ENCODE results near the gene EIF2D. TPM values are rescaled to one million over a fixed set of nuclear protein-coding genes. Genes with fewer than 3 reads are reported as not detected.

The EIF2D gene
- total and polyA plus RNA-seq, 8 donors = 37.5 to 110 (median 90.7) TPM

DNA sequence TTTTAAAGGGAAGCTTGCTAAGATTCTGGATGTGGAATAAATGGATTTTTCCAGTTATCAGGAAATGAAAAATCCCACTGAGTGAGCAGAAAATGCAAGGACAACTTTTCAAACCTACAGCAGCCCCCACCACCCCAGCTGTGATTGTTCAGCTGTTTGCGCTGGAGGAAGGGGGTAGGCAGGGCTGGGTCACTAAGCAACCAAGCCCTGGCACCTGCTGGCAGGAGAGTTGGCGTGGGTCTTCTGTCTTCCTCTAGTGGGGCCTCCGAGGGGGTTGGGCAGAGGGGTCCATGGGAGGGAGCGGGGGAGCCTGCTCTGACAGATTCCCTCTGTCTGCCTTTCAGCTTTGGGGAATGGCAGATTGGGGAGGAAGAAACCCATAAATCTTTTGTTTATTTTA is 45.3 kb downstream of the EIF2D start:
- no peaks in the 10 kb centered on the region for H3K27me3 ChIP-seq
- intact Hi-C loops (cut with DNase I) = no loop called here
- H3K4me1 ChIP-seq = peaks cover 0 to 92% of the 10 kb centered on the region in 2 donors
- TF ChIP-seq, protein P1, sequence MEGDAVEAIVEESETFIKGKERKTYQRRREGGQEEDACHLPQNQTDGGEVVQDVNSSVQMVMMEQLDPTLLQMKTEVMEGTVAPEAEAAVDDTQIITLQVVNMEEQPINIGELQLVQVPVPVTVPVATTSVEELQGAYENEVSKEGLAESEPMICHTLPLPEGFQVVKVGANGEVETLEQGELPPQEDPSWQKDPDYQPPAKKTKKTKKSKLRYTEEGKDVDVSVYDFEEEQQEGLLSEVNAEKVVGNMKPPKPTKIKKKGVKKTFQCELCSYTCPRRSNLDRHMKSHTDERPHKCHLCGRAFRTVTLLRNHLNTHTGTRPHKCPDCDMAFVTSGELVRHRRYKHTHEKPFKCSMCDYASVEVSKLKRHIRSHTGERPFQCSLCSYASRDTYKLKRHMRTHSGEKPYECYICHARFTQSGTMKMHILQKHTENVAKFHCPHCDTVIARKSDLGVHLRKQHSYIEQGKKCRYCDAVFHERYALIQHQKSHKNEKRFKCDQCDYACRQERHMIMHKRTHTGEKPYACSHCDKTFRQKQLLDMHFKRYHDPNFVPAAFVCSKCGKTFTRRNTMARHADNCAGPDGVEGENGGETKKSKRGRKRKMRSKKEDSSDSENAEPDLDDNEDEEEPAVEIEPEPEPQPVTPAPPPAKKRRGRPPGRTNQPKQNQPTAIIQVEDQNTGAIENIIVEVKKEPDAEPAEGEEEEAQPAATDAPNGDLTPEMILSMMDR (IDR thresholded peaks at IDR 0.05) = no peak
- ATAC-seq = no peak
- no peak overlapping the region for H3K27ac ChIP-seq
- DNase-seq = no peak
- H3K4me3 ChIP-seq = no peak overlapping the region
- H3K36me3 ChIP-seq = peaks cover 0 to 13% of the 10 kb centered on the region in 2 donors
- no peaks in the 10 kb centered on the region for H3K9me3 ChIP-seq

- Histone ChIP-seq H3K4me1 (peaks cover 0 to 99% of the 10 kb centered on the region in 2 donors), H3K27ac (peak overlapping the region in 1 of 2 donors; percentile 50), H3K4me3 (no peak overlapping the region), H3K9me3 (no peaks in the 10 kb centered on the region), H3K36me3 (peaks cover 0 to 19% of the 10 kb centered on the region in 2 donors), H3K27me3 (no peaks in the 10 kb centered on the region)
- intact Hi-C loops (cut with DNase I) = no loop called here
- TF ChIP-seq, protein P1 (IDR thresholded peaks at IDR 0.05) = no peak
- no peak for DNase-seq
- ATAC-seq = no peak
These were observed 46.3 kb downstream of the EIF2D start for GRCh38 chr1:206565995-206566394.

GRCh38 chr1:206563367-206564207 is 48.7 kb downstream of the EIF2D start:
- Histone ChIP-seq H3K4me3 (no peak overlapping the region), H3K4me1 (peaks cover 10 to 98% of the 10 kb centered on the region in 2 donors), H3K27ac (peak overlapping the region in 1 of 2 donors; percentile 52), H3K9me3 (no peaks in the 10 kb centered on the region), H3K27me3 (no peaks in the 10 kb centered on the region), H3K36me3 (peaks cover 0 to 19% of the 10 kb centered on the region in 2 donors)
- no peak for ATAC-seq
- intact Hi-C loops (cut with DNase I) = no loop called here
- TF ChIP-seq, protein P1 (IDR thresholded peaks at IDR 0.05) = no peak
- DNase-seq = no peak

- Histone ChIP-seq H3K4me3 (peak overlapping the region in 1 of 2 donors; percentile 80), H3K4me1 (peaks cover 25 to 98% of the 10 kb centered on the region in 2 donors), H3K9me3 (no peaks in the 10 kb centered on the region), H3K27me3 (no peaks in the 10 kb centered on the region), H3K36me3 (peaks cover 0 to 16% of the 10 kb centered on the region in 2 donors), H3K27ac (peak overlapping the region; percentile 84 to 99)
- peak in 1 of 4 donors; percentile 68 for DNase-seq
- peak; percentile 56 for ATAC-seq
- TF ChIP-seq, protein P1 (IDR thresholded peaks at IDR 0.05) = no peak
- intact Hi-C loops (cut with DNase I) = no loop called here
These were observed 52.1 kb downstream of the EIF2D start for GRCh38 chr1:206560007-206560716.

GRCh38 chr1:206559672-206559995 is 52.6 kb downstream of the EIF2D start:
- Histone ChIP-seq H3K27ac (peak overlapping the region; percentile 84 to 99), H3K9me3 (no peaks in the 10 kb centered on the region), H3K4me1 (peaks cover 25 to 96% of the 10 kb centered on the region in 2 donors), H3K27me3 (no peaks in the 10 kb centered on the region), H3K36me3 (peaks cover 0 to 15% of the 10 kb centered on the region in 2 donors), H3K4me3 (peak overlapping the region in 1 of 2 donors; percentile 80)
- TF ChIP-seq, protein P1 (IDR thresholded peaks at IDR 0.05) = no peak
- intact Hi-C loops (cut with DNase I) = no loop called here
- DNase-seq = no peak
- peak; percentile 52 for ATAC-seq

All from left lung (tissue), 10 donors.